Measurements from ENCODE around the gene GRID1. TPM values are rescaled to one million over a fixed set of nuclear protein-coding genes. Genes with fewer than 3 reads are reported as not detected.

Gene GRID1
- total and polyA plus RNA-seq, 9 of the 15 experiments (the other 6 are each of a cell fraction or from before 2014, with no cell fraction given) = 0.01 to 7.2 (median 1.2) TPM

GRCh38 chr10:86303626-86304025, 63.0 kb downstream of the GRID1 start (continued):
- TF ChIP-seq FOXJ3 (CRISPR knock-in tag; IDR thresholded peaks at IDR 0.05) (no peak), XRCC3 (IDR thresholded peaks at IDR 0.05) (no peak), GATAD2B (IDR thresholded peaks at IDR 0.05; ENCODE audit: borderline replicate concordance) (no peak), SLC30A9 (CRISPR knock-in tag; IDR thresholded peaks at IDR 0.05) (no peak), HMGXB4 (CRISPR knock-in tag; IDR thresholded peaks at IDR 0.05) (no peak), SMAD2 (IDR thresholded peaks at IDR 0.05; ENCODE audit: low read depth, low read length) (no peak), ZNF77 (CRISPR knock-in tag; IDR thresholded peaks at IDR 0.05) (no peak), ZNF584 (CRISPR knock-in tag; IDR thresholded peaks at IDR 0.05; ENCODE audit: low read depth) (no peak), ZBED1 (IDR thresholded peaks at IDR 0.05) (no peak)

GRCh38 chr10:86301971-86302370, 64.6 kb downstream of the GRID1 start:
- ChIA-PET CTCF (ENCODE audit: low intra/inter-chr PET ratio) (no interaction called here), POLR2A (no interaction called here)
- Histone ChIP-seq H3K4me3 (no peak overlapping the region), H2AFZ (ENCODE audit: low read depth, low read length) (no peak overlapping the region), H3K9me1 (ENCODE audit: control insufficient read depth, insufficient read depth, low read length) (no peaks in the 10 kb centered on the region), H3K9me3 (replicated peaks; ENCODE audit: control insufficient read depth, insufficient read depth, low read depth, low read length) (no peaks in the 10 kb centered on the region), H3K79me2 (ENCODE audit: control insufficient read depth, insufficient read depth, low read length) (no peaks in the 10 kb centered on the region), H3K27ac (ENCODE audit: extremely low read depth, low read depth, low read length) (no peak overlapping the region), H3K36me3 (ENCODE audit: control insufficient read depth, insufficient read depth, low read length) (no peaks in the 10 kb centered on the region), H3K27me3 (ENCODE audit: control insufficient read depth in 2 of 2, insufficient read depth in 2 of 2, low read length in 2 of 2) (no peaks in the 10 kb centered on the region), H4K20me1 (replicated peaks; ENCODE audit: control insufficient read depth, insufficient read depth, low read length) (no peaks in the 10 kb centered on the region), H3K4me2 (ENCODE audit: insufficient read depth, low read length) (no peak overlapping the region), H3K9ac (ENCODE audit: insufficient read depth in 1 of 2, low read depth in 2 of 2, low read length in 2 of 2) (no peak overlapping the region), H3K4me1 (replicated peaks in 1 of 2; ENCODE audit: control insufficient read depth in 2 of 2, insufficient read depth in 2 of 2, low read length in 2 of 2) (no peaks in the 10 kb centered on the region)
- in situ Hi-C loops (cut with MboI) = no loop called here
- FAIRE-seq = no peak
- BruUV-seq (replicated peaks) = no TSS peak
- WGBS (ENCODE audit: insufficient coverage, low coverage, missing lambda C conversion rate) = 0% methylated on average over 2 of the region's 3 CpGs
- intact Hi-C loops (cut with micrococcal nuclease) = no loop called here
- no peak for DNase-seq (ENCODE audit: extremely low read depth in 1 of 4, low spot score in 3 of 4)
- ATAC-seq = no peak
- no peak for TF ChIP-seq PHF21A (IDR thresholded peaks at IDR 0.05; ENCODE audit: borderline replicate concordance, low read depth)
- no peak for TF ChIP-seq MAX (CRISPR knock-in tag; IDR thresholded peaks at IDR 0.05)
- TF ChIP-seq RBM17 (IDR thresholded peaks at IDR 0.05; ENCODE audit: borderline replicate concordance, low read depth, low read length) = no peak
